HCT116 (cell line): ENCODE measurements around the gene NRCAM. TPM values are rescaled to one million over a fixed set of nuclear protein-coding genes. Genes with fewer than 3 reads are reported as not detected.

Experiments
- ATAC-seq: fragments of 200-7000 bp; cut with Tn5 transposase; 2 replicates; pipeline ENCODE4 v1.9.1; 2020; ENCODE audit warnings: mild to moderate bottlenecking, moderate library complexity
- BruUV-seq: library from RNA; stranded (reverse); fragments of 400-500 nt; replicated peaks from 2 replicates; lab custom pipeline; 2021; lab: Mats Ljungman, UMichigan
- CTCF ChIA-PET: fragments of 300-600 bp; sonication (Branson Sonifier 250); formaldehyde crosslinking; loops from one replicate; lab custom pipeline; 2021; ENCODE audit warnings: antibody characterized with exemption; lab: Charles Lee
- POLR2A ChIA-PET: fragments of 300-600, 350-600 bp; sonication (Branson Sonifier 250); formaldehyde crosslinking; loops from one replicate; lab custom pipeline; 2021; ENCODE audit warnings: antibody characterized with exemption; lab: Charles Lee
- RAD21 ChIA-PET, 2 experiments: fragments of 300-600 bp; sonication (Branson Sonifier 250); formaldehyde crosslinking; loops; one replicate each; lab custom pipeline; 2023; ENCODE audit warnings: low total read pairs in 2 of 2; ENCODE audit not compliant: uncharacterized antibody in 2 of 2, unreplicated experiment in 2 of 2, low non-redundant PET in 1 of 2; lab: Charles Lee
- DNase-seq: peaks from one replicate; pipeline ENCODE4 v3.0.0-alpha.2; 2010; ENCODE audit warnings: low read depth, low spot score
- H2AFZ ChIP-seq: fragments of 200-600 bp; shearing (Covaris generic), sonication (generic); 2 replicates; pipeline ENCODE4 v1.6.1; 2017; ENCODE audit warnings: low read depth, mixed run types, mixed read lengths, antibody characterized with exemption, low read length; ENCODE audit not compliant: poor library complexity, severe bottlenecking
- H3K27ac ChIP-seq: 2 replicates; pipeline ENCODE4 v1.5.1; 2012; ENCODE audit warnings: low read depth, low read length
- H3K27me3 ChIP-seq: fragments of 200-600 bp; sonication (generic); 2 replicates; pipeline ENCODE4 v1.6.1; 2016; ENCODE audit warnings: mixed run types, low read length, mixed read lengths; ENCODE audit not compliant: insufficient read depth
- H3K36me3 ChIP-seq, 2 experiments: fragments of 200-500 bp in 1 of 2; fragments of 200-600 bp in 1 of 2; sonication (Bioruptor generic) in 1 of 2; sonication (generic) in 1 of 2; 2 replicates each; pipeline versions ENCODE4 v1.5.1 to v1.6.1; 2014 to 2016; ENCODE audit warnings: low read length in 2 of 2, inconsistent platforms in 1 of 2, mixed read lengths in 1 of 2, mixed run types in 1 of 2; ENCODE audit not compliant: insufficient read depth in 2 of 2, control insufficient read depth in 1 of 2
- H3K4me1 ChIP-seq, 2 experiments: fragments of 200-600 bp in 1 of 2; sonication (generic) in 1 of 2; 2 replicates each; pipeline versions ENCODE4 v1.5.1 to v1.6.1; 2012 to 2017; ENCODE audit warnings: low read length in 2 of 2, inconsistent platforms in 1 of 2, mild to moderate bottlenecking in 1 of 2, mixed read lengths in 1 of 2, mixed run types in 1 of 2, moderate library complexity in 1 of 2; ENCODE audit not compliant: insufficient read depth in 2 of 2, control insufficient read depth in 1 of 2
- H3K4me2 ChIP-seq: fragments of 200-600 bp; sonication (generic); 2 replicates; pipeline ENCODE4 v1.6.1; 2017; ENCODE audit warnings: mixed run types, low read length, mixed read lengths
- H3K4me3 ChIP-seq, 2 experiments: fragments of 200-600 bp in 1 of 2; sonication (generic) in 1 of 2; replicated peaks in 1 of 2; 2 replicates each; pipeline ENCODE4 v1.5.1; 2011 to 2016; ENCODE audit warnings: low read length in 2 of 2, control low read depth in 1 of 2, low read depth in 1 of 2, mild to moderate bottlenecking in 1 of 2, mixed read lengths in 1 of 2, mixed run types in 1 of 2
- H3K79me2 ChIP-seq: fragments of 200-600 bp; sonication (generic); 2 replicates; pipeline ENCODE4 v1.6.1; 2017; ENCODE audit warnings: mild to moderate bottlenecking, mixed run types, low read length, moderate library complexity, mixed read lengths; ENCODE audit not compliant: insufficient read depth
- H3K9ac ChIP-seq: fragments of 200-600 bp; sonication (generic); 2 replicates; pipeline ENCODE4 v1.6.1; 2016; ENCODE audit warnings: low read length, mixed read lengths
- H3K9me2 ChIP-seq: fragments of 200-600 bp; sonication (generic), shearing (Covaris generic); 2 replicates; pipeline ENCODE4 v1.6.1; 2017; ENCODE audit warnings: mixed run types, mild to moderate bottlenecking, moderate library complexity; ENCODE audit not compliant: insufficient read depth
- H3K9me3 ChIP-seq, 2 experiments: fragments of 200-500 bp in 1 of 2; fragments of 200-600 bp in 1 of 2; sonication (Bioruptor generic) in 1 of 2; sonication (generic) in 1 of 2; 2 replicates each; pipeline ENCODE4 v1.6.1; 2014 to 2017; ENCODE audit warnings: low read length in 2 of 2, mixed read lengths in 2 of 2, inconsistent platforms in 1 of 2, low read depth in 1 of 2, mild to moderate bottlenecking in 1 of 2, mixed run types in 1 of 2, moderate library complexity in 1 of 2; ENCODE audit not compliant: control insufficient read depth in 1 of 2, insufficient read depth in 1 of 2
- H4K20me1 ChIP-seq: fragments of 200-600 bp; sonication (generic), shearing (Covaris generic); 2 replicates; pipeline ENCODE4 v1.6.1; 2017; ENCODE audit warnings: mixed run types, mild to moderate bottlenecking, moderate library complexity; ENCODE audit not compliant: insufficient read depth
- CBX3 ChIP-seq: IDR thresholded peaks from 2 replicates; pipeline ENCODE4 v1.6.1; 2012; ENCODE audit warnings: low read depth
- CTCF ChIP-seq, 3 experiments: fragments of 200-600 bp in 1 of 3; sonication (generic) in 1 of 3; IDR thresholded peaks in 2 of 3; conservative IDR thresholded peaks in 1 of 3; 2 replicates each; pipeline ENCODE4 v1.5.1; 2012 to 2017; ENCODE audit warnings: low read depth in 2 of 3, low read length in 2 of 3, antibody characterized with exemption in 1 of 3, borderline replicate concordance in 1 of 3, control low read depth in 1 of 3, mild to moderate bottlenecking in 1 of 3, mixed read lengths in 1 of 3, mixed run types in 1 of 3, moderate library complexity in 1 of 3; ENCODE audit not compliant: insufficient read depth in 1 of 3
- EZH2 ChIP-seq: fragments of 200-600 bp; sonication (generic); IDR thresholded peaks from 2 replicates; pipeline ENCODE4 v1.6.1; 2017; ENCODE audit warnings: antibody characterized with exemption, mixed run types
- FOSL1 ChIP-seq: IDR thresholded peaks from 2 replicates; pipeline ENCODE4 v1.6.1; 2012; ENCODE audit warnings: low read depth
- MAX ChIP-seq: IDR thresholded peaks from 2 replicates; pipeline ENCODE4 v1.6.1; 2012
- POLR2AphosphoS5 ChIP-seq: IDR thresholded peaks from 2 replicates; pipeline ENCODE4 v1.6.1; 2011; ENCODE audit warnings: mild to moderate bottlenecking, low read depth, low read length, moderate library complexity
- RAD21 ChIP-seq: IDR thresholded peaks from 2 replicates; pipeline ENCODE4 v1.6.1; 2012; ENCODE audit warnings: low read depth, mild to moderate bottlenecking
- REST ChIP-seq: IDR thresholded peaks from 2 replicates; pipeline ENCODE4 v1.6.1; 2012; ENCODE audit warnings: low read depth
- SIN3A ChIP-seq: IDR thresholded peaks from 2 replicates; pipeline ENCODE4 v1.6.1; 2012; ENCODE audit warnings: low read depth
- SP1 ChIP-seq: IDR thresholded peaks from 2 replicates; pipeline ENCODE4 v1.6.1; 2012; ENCODE audit warnings: low read depth
- SRF ChIP-seq: IDR thresholded peaks from 2 replicates; pipeline ENCODE4 v1.6.1; 2012; ENCODE audit warnings: low read depth
- TCF7L2 ChIP-seq: IDR thresholded peaks from 2 replicates; pipeline ENCODE4 v1.7.0; 2011; ENCODE audit warnings: borderline replicate concordance, inconsistent platforms; ENCODE audit not compliant: insufficient read depth, insufficient read length; ENCODE audit errors: extremely low read depth
- ZNF274 ChIP-seq: fragments of 200-500 bp; sonication (Bioruptor generic); IDR thresholded peaks from 2 replicates; pipeline ENCODE4 v1.6.1; 2014; ENCODE audit warnings: mild to moderate bottlenecking, low read depth, low read length, inconsistent platforms
- intact Hi-C: fragments of 100-400 bp; cut with micrococcal nuclease; formaldehyde crosslinking; loops from 2 replicates; pipeline ENCODE4 v1.10.0; 2022
- total RNA-seq: library from RNA; stranded (reverse); gene quantifications from one replicate; pipeline ENCODE4 v1.2.1, GENCODE V29; 2021; ENCODE audit not compliant: unreplicated experiment
- TF ChIP-seq, protein P1 (sequence below): IDR thresholded peaks from 2 replicates; pipeline ENCODE4 v1.6.1; 2011; ENCODE audit warnings: mild to moderate bottlenecking, low read length, moderate library complexity; ENCODE audit not compliant: insufficient replicate concordance; ENCODE audit errors: extremely low read depth

The NRCAM gene
- total RNA-seq, 1 experiment from 2014 or later, result 0.15 TPM

DNA sequence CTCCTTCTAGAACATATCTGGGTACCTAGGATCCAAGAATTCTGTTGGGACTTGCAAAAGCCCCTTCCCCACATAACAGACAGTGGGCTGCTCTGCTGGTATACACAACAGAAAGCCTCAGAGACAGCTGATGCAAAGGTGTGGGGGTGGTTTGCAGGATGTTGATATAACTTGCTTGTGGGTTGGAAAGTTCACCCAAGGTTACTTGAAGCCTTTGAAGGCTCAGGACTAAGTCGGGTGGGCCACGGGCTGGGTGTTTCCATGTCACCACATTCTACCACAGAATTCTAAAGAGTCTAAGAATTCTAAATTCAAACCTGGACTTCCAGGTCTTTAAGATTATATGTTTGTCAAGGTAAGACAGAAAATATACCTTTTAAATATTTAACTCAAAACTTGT, 7.4 kb upstream of the NRCAM start (continued):
- TF ChIP-seq CTCF (IDR thresholded peaks at IDR 0.05 in 2 of 3, conservative IDR thresholded peaks at IDR 0.05 in 1 of 3; ENCODE audit: borderline replicate concordance in 1 of 3, insufficient read depth in 1 of 3, low read depth in 2 of 3, low read length in 2 of 3) (no peak), CBX3 (no peak), MAX (no peak), SRF (no peak)
- TF ChIP-seq, all 23 proteins: peak for 0

DNA sequence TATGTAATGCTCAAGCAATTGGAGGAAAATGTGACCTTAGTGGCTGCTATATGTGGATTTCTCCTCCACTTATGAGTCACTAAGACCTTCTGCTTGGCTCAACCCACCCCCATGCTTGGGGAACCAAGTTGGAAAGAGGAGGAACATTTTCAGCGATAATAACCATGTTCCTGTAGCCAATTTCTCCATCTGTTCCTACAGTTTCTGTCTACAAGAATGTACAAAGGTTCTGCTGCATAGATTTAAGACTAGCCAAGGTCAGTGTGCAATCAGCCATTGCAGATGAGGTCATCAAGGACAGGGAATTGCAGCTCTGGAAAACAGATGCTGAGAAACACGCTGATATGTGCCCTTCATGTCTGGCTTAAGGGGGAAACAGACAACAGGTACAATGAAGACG, 5.6 kb upstream of the NRCAM start:
- RAD21 ChIA-PET, result no interaction called here
- Histone ChIP-seq H3K27me3 (0 out of 2 replicates have a peak, but pooled peaks cover 5% of the 10 kb centered on the region), H3K79me2 (no peaks in the 10 kb centered on the region), H2AFZ (no peak overlapping the region), H4K20me1 (no peaks in the 10 kb centered on the region), H3K4me2 (no peak overlapping the region), H3K36me3 (no peaks in the 10 kb centered on the region), H3K9me2 (no peaks in the 10 kb centered on the region), H3K27ac (no peak overlapping the region), H3K4me3 (no peak overlapping the region), H3K9me3 (no peaks in the 10 kb centered on the region), H3K9ac (no peak overlapping the region), H3K4me1 (no peaks in the 10 kb centered on the region)
- DNase-seq, result no peak
- intact Hi-C loops, result no loop called here
- no TSS peak for BruUV-seq
- POLR2A ChIA-PET, result no interaction called here
- CTCF ChIA-PET, result no interaction called here
- no peak for ATAC-seq
- TF ChIP-seq SRF (no peak), EZH2 (no peak), SP1 (no peak), TCF7L2 (no peak), CBX3 (no peak), ZNF274 (no peak), REST (no peak), POLR2AphosphoS5 (no peak), RAD21 (no peak), CTCF (IDR thresholded peaks at IDR 0.05 in 2 of 3, conservative IDR thresholded peaks at IDR 0.05 in 1 of 3; ENCODE audit: borderline replicate concordance in 1 of 3, insufficient read depth in 1 of 3, low read depth in 2 of 3, low read length in 2 of 3) (no peak), FOSL1 (no peak), SIN3A (no peak)
- TF ChIP-seq, protein P1, sequence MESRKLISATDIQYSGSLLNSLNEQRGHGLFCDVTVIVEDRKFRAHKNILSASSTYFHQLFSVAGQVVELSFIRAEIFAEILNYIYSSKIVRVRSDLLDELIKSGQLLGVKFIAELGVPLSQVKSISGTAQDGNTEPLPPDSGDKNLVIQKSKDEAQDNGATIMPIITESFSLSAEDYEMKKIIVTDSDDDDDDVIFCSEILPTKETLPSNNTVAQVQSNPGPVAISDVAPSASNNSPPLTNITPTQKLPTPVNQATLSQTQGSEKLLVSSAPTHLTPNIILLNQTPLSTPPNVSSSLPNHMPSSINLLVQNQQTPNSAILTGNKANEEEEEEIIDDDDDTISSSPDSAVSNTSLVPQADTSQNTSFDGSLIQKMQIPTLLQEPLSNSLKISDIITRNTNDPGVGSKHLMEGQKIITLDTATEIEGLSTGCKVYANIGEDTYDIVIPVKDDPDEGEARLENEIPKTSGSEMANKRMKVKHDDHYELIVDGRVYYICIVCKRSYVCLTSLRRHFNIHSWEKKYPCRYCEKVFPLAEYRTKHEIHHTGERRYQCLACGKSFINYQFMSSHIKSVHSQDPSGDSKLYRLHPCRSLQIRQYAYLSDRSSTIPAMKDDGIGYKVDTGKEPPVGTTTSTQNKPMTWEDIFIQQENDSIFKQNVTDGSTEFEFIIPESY, result no peak
